GM18505 (cell line): ENCODE measurements around the gene MAP3K5.
A peak's percentile ranks its signal among the peaks of the same experiment; 100 is the strongest.
"Not testable (repeated sequence)": the region's sequence is repeated elsewhere in the genome, so short reads cannot be mapped to it uniquely, and the experiment has no call there.

ENCODE experiments used
- ATAC-seq: cut with Tn5 transposase; IDR thresholded peaks from one replicate; pipeline ENCODE4 v1.9.1; 2021; ENCODE audit not compliant: unreplicated experiment
- POLR2A ChIP-seq: IDR thresholded peaks from 4 replicates; pipeline ENCODE4 v1.6.1; 2011; ENCODE audit warnings: borderline replicate concordance; ENCODE audit not compliant: insufficient read depth, insufficient read length; ENCODE audit errors: extremely low read depth

Gene MAP3K5

DNA sequence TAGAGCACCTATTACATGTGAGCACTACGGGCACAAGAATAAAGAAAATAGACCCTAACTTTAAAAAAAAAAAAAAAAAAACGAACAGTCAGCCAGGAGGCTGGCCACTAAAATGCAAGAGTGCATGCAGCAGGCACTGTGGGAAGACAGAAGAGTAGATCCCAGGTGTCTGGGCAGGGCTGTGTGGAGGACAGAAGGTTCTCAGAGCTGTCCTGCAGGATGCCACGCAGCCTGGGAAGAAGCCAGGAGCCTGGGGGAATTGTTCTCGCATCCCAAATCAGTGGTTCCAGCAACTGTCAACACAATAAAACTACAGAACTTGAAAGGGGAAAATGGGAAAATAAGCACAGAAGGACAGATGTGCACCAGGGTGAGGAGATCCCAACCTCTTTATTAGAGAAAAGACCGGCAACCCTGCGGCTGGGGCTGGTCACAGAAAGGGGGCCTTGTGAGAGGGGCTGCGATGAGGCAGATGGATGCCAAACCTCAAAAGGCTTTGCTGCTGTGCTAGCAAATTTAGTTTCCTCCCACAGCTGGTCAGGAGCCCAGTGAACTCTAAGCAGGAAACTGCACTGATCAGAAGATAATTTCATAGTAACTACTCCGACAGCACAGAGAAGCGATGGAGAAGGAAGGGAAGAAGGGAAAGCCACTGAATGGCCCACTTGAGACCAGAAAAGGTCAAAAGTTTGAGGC is 30.9 kb downstream of the MAP3K5 start:
- no peak for TF ChIP-seq POLR2A
- no peak for ATAC-seq

GRCh38 chr6:136760781-136761180 is 31.5 kb downstream of the MAP3K5 start:
- not testable (repeated sequence) for ATAC-seq

DNA sequence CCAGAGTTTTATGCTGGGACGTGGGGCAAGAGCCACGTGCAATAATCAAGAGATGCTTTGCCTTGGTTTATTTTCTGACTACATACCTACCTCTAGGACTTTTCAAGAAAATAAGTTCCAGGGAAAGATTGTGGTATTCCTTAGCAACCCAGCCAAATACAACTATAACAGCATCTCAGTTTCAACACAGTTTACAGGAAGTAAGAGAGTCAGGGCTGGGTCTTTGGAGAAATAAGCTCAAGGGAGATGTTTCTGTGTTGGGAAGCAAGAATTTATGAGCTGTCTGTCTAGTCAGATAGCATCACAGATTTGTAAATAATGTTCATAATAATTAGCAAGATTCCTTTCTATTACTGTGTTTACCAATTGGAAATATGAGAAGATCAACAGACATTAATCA is 35.1 kb downstream of the MAP3K5 start:
- no peak for TF ChIP-seq POLR2A
- no peak for ATAC-seq

DNA sequence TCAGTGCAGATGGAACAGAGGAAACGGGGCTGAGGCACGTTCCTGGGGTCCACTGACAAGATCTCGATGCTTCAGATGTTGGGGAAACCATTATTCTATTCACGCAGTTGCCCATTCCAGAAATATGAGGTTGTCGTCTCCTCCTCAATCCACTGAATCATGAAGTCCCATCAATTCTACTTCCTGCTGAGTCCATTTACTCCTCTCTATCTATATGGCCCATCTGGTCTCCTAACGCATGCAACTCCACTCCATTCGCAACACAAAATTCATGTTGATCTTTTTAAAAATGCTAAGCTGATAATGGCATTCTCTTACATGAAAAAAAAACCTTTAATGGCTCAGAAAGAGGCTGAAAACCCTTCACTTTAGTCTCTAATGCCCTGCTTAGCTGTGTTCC is 37.5 kb downstream of the MAP3K5 start:
- ATAC-seq: no peak

DNA sequence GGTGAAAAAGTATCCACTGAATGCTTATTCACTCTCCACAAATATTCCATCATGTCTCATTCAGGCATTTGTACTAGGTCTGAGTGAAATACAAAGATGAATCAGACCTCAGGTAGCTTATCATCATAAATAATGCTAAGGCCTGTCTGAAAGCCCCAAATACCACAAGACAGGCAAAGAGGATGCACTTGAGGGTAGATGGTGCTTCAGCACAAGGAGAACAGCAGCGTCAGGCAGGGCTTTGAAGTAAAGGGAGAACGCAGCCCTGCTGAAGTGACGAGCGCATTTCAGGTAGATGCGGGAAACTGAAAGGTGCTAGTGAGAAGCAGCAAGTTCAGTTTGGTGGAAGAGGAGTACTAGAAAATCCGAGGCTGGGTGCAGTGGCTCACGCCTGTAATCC is 38.7 kb downstream of the MAP3K5 start:
- TF ChIP-seq POLR2A: no peak
- ATAC-seq: no peak

More for the DNA sequence above, 37.5 kb downstream of the MAP3K5 start:
- no peak for TF ChIP-seq POLR2A

DNA sequence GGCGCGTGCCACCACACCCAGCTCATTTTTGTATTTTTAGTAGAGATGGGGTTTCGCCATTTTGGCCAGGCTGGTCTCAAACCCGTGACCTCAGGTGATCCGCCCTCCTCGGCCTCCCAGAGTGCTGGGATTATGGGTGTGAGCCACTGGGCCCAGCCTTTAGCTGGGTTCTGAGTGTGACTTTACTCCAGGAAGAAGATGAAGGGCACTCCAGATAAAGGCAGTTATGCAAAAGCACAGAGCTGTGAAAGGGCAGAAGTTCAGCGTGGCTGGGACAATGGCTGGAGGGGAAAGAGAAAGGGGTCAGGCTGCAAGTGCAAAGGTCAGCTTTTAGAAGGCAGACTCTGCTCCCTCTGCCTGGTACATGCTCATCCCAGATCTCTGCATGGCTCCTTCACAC is 39.7 kb downstream of the MAP3K5 start:
- no peak for ATAC-seq
- TF ChIP-seq POLR2A: no peak

DNA sequence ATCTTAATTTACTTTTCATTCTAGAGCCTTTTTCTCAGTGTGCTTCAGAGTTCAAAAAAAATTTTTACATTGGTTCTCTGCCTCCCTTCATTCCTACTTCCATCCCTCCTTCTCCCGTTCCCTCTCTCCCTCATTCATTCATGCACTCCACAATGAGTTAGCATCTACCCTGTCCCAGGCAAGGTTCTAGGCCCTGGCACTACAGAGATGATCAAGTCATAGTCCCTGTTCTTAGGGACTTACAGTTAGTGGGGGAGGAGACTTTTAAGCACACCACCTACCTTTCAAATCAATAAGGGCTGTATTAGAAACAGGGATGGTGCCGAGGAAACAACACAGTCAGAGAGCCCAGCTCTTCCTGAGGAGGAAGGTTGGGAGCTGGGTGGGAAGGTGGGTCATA is 40.3 kb downstream of the MAP3K5 start:
- no peak for TF ChIP-seq POLR2A
- ATAC-seq: peak; percentile 4

GRCh38 chr6:136751522-136751956 is 40.7 kb downstream of the MAP3K5 start:
- TF ChIP-seq POLR2A: no peak
- peak; percentile 85 for ATAC-seq

GRCh38 chr6:136750696-136751521 is 41.4 kb downstream of the MAP3K5 start:
- peak; percentile 13 for ATAC-seq
- TF ChIP-seq POLR2A: no peak

DNA sequence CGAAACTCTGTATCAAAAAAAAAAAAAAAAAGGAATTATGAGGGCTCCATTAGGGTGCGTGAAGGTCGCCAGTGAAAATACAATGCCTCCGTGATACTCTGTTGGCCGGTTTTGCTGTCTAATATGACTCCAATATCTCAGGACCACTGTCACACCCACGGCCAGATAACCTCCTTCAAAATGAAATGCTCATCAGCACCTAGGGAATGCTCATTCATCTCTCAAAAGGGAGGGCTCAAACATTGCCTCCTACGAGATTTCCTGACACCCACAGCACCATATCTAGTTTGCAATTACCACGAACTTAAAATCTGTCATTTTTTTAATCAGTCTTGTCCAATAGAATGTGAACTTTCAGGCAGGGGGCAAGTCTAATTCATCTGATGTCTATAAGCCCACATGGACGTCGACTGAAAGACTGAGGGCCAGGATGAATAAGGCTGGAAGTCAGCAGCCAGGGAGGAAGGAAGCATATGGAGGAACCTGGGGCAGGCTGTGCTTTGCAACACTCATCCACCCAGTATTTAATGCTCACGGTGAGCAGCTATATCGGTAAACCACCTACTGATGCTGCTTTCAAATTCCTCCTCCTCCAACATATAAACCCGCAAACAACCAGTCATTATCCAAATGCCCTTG is 42.8 kb downstream of the MAP3K5 start:
- ATAC-seq: no peak
- no peak for TF ChIP-seq POLR2A

GRCh38 chr6:136747507-136747906 is 44.8 kb downstream of the MAP3K5 start:
- TF ChIP-seq POLR2A: no peak
- ATAC-seq: no peak

DNA sequence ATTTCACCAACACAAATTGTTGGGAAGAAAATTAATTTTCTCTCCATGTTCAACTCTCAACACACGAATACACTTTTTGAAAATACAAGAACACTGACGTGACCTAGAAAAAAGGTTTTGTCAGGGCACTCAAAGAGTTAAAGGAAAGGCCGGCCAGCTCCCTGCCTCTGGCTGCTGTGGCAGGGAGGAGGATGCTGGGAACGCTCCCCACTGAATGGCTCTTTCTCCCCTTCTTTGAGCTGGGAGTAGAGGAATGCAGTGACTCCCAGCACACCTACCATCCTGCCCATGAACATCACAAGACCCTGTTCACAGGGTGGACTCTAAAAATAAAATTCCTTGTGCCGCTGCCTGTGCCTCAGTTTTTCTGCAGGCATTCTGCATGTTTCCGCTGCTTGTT is 47.0 kb downstream of the MAP3K5 start:
- TF ChIP-seq POLR2A: no peak
- no peak for ATAC-seq

DNA sequence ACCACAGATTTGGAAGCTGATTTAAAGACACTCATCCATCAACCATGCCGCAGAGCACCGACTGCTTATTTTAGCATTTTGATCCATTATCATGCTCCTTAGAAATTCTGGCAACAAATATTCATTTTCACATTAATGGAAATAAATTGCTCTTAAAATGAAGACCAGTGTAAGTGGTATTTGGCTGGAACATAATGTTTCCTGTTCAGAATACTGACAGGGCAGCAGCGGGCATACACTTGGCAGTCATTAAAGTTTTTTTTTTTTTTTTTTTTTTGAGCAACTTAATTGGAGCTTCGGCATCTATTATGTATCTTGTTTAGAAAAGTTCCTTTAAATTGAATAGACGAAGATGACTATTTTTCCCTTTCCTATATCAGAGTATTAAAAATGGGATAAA is 47.4 kb downstream of the MAP3K5 start:
- ATAC-seq: no peak

GRCh38 chr6:136742125-136742524 is 50.2 kb downstream of the MAP3K5 start:
- ATAC-seq: no peak

More for the DNA sequence above, 47.4 kb downstream of the MAP3K5 start:
- no peak for TF ChIP-seq POLR2A

More at GRCh38 chr6:136742125-136742524, 50.2 kb downstream of the MAP3K5 start:
- TF ChIP-seq POLR2A: no peak
